ENCODE results near the gene CLDN6. TPM values are rescaled to one million over a fixed set of nuclear protein-coding genes. Genes with fewer than 3 reads are reported as not detected.
A peak's percentile ranks its signal among the peaks of the same experiment; 100 is the strongest.

The CLDN6 gene
- total and polyA plus RNA-seq, 3 donors from 2014 or later = 0.55 to 0.74 (median 0.70) TPM

DNA sequence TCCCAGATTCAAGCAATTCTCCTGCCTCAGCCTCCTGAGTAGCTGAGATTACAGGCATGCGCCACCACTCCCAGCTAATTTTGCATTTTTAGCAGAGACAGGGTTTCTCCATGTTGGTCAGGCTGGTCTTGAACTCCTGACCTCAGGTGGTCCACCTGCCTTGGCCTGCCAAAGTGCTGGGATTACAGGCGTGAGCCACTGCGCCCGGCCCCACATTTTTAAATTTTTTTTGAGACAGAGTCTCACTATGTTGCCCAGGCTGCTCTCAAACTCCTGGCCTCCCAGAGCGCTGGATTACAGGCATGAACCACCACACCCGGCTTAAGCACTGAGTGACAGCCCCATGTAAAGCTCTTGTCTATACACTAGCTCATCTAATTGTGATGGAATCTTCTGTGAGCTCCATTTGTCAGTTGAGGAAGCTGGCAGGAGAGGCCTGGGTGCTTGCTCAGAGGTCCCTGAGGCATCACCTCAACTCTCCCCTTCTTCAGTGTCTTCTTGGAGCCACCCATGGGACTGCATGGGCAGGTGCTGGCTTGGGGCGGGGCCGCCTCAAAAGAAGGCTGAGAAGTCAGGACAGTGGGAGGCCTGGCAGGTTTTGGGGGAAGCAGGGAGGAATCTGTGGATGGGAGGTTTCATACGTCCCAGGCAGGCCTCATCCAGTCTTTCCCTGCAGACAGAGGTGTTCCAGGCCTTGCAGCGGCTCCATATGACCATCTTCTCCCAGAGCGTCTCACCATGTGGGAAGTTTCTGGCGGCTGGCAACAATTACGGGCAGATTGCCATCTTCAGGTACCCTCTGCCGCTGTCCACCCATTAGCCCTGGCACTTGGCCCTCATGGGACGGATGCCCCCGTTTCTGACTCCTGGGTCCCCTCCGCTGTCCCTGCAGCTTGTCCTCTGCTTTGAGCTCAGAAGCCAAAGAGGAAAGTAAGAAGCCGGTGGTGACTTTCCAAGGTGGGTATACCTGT lies 7.3 kb upstream of the CLDN6 start:
- no peak for TF ChIP-seq POLR2A (IDR thresholded peaks at IDR 0.05)
- TF ChIP-seq, protein P1, sequence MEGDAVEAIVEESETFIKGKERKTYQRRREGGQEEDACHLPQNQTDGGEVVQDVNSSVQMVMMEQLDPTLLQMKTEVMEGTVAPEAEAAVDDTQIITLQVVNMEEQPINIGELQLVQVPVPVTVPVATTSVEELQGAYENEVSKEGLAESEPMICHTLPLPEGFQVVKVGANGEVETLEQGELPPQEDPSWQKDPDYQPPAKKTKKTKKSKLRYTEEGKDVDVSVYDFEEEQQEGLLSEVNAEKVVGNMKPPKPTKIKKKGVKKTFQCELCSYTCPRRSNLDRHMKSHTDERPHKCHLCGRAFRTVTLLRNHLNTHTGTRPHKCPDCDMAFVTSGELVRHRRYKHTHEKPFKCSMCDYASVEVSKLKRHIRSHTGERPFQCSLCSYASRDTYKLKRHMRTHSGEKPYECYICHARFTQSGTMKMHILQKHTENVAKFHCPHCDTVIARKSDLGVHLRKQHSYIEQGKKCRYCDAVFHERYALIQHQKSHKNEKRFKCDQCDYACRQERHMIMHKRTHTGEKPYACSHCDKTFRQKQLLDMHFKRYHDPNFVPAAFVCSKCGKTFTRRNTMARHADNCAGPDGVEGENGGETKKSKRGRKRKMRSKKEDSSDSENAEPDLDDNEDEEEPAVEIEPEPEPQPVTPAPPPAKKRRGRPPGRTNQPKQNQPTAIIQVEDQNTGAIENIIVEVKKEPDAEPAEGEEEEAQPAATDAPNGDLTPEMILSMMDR (IDR thresholded peaks at IDR 0.05) = no peak
- peaks cover 28% of the 10 kb centered on the region for H3K4me1 ChIP-seq
- H3K4me3 ChIP-seq = no peak overlapping the region
- no peak for DNase-seq
- intact Hi-C loops (cut with DNase I; ENCODE audit: low total_unique reads) = no loop called here
- 88 to 94% methylated on average over 18 of the region's 18 CpGs for WGBS, 2 donors
- H3K27me3 ChIP-seq = no peaks in the 10 kb centered on the region
- no peaks in the 10 kb centered on the region for H3K36me3 ChIP-seq (ENCODE audit: low read depth, missing control alignments)
- no peak overlapping the region for H3K27ac ChIP-seq
- H3K9me3 ChIP-seq = no peaks in the 10 kb centered on the region

DNA sequence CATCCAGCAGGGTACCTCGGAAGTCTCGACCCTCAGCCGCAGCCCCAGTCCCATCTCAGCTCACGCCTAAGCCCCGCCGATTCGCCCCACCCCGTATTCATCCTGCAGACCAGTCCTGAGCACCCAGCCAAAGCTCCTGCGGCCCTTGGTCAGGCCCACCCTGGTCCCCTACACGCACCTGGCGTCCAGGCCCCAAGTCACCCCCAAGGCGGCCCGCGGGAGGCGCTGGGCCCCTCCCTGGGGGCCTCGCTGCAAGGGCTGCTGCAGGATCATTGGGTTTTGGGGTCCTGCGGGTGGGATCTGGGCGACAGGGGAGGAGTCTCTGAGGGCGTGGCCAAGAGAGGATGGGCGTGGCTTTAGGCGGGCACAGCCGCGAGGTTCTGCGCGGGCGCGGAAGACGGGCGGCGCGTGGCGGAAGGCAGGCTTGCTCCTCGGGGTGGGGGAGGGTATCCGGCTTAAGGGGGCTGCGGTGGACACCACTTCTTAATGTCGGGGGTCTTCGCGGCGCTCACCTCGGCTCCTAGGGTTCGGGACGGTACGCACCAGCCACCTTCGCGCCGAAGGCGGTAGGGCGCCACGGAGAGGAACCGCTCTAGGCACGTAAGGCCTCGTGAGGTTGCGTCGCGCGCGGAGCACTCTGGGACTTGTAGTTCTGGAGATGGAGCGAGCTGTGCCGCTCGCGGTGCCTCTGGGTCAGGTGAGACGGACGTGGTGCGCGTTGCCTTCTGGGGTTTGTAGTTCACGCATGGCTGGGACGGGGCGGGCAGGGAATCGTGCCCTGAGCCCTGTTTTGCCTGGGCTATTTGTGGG lies 5.9 kb upstream of the CLDN6 start, which contains the start of the genes HCFC1R1 and THOC6:
TSS of gene HCFC1R1 (minus strand) at position 274 of the 810 bp plus-strand sequence. CDS start at position 273, 1 bp downstream.
TSS of gene THOC6 (plus strand) at position 367 of the 810 bp plus-strand sequence. CDS start at position 659, 292 bp downstream.
- DNase-seq = peak; percentile 99
- no peaks in the 10 kb centered on the region for H3K36me3 ChIP-seq (ENCODE audit: low read depth, missing control alignments)
- TF ChIP-seq POLR2A (IDR thresholded peaks at IDR 0.05) = no peak
- TF ChIP-seq, protein P1 (IDR thresholded peaks at IDR 0.05) = no peak
- intact Hi-C loops (cut with DNase I; ENCODE audit: low total_unique reads) = no loop called here
- WGBS, 2 donors = 0 to 1% methylated on average over 10 to 69 of the region's 69 CpGs
- H3K4me1 ChIP-seq = peaks cover 35% of the 10 kb centered on the region
- H3K27me3 ChIP-seq = no peaks in the 10 kb centered on the region
- no peaks in the 10 kb centered on the region for H3K9me3 ChIP-seq
- peak within 1 kb of the TSS; percentile 88 to 94 for H3K27ac ChIP-seq
- H3K4me3 ChIP-seq = peak within 1 kb of the TSS; percentile 58 to 79

DNA sequence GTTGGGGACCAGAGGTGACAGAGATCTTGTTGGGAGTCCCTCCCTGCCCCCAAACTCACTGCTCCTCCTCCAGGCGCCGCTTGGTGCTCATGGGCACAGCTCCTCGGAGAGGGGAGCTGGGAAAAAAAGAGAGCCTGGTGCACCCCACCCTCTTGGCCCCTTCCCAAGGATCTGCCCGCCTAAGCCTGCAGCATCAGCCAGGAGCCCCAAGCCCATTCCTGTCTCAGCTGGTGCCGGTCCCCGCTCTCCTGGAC lies 5.4 kb upstream of the CLDN6 start:
- TF ChIP-seq, protein P1 (IDR thresholded peaks at IDR 0.05) = no peak
- no peak for TF ChIP-seq POLR2A (IDR thresholded peaks at IDR 0.05)
- Histone ChIP-seq H3K27me3 (no peaks in the 10 kb centered on the region), H3K36me3 (ENCODE audit: low read depth, missing control alignments) (no peaks in the 10 kb centered on the region), H3K4me1 (peaks cover 35% of the 10 kb centered on the region), H3K4me3 (peak overlapping the region; percentile 58 to 79), H3K27ac (peak overlapping the region; percentile 88 to 94), H3K9me3 (no peaks in the 10 kb centered on the region)
- 0 to 7% methylated on average over 1 to 6 of the region's 6 CpGs for WGBS, 2 donors
- no peak for DNase-seq
- intact Hi-C loops (cut with DNase I; ENCODE audit: low total_unique reads) = no loop called here

DNA sequence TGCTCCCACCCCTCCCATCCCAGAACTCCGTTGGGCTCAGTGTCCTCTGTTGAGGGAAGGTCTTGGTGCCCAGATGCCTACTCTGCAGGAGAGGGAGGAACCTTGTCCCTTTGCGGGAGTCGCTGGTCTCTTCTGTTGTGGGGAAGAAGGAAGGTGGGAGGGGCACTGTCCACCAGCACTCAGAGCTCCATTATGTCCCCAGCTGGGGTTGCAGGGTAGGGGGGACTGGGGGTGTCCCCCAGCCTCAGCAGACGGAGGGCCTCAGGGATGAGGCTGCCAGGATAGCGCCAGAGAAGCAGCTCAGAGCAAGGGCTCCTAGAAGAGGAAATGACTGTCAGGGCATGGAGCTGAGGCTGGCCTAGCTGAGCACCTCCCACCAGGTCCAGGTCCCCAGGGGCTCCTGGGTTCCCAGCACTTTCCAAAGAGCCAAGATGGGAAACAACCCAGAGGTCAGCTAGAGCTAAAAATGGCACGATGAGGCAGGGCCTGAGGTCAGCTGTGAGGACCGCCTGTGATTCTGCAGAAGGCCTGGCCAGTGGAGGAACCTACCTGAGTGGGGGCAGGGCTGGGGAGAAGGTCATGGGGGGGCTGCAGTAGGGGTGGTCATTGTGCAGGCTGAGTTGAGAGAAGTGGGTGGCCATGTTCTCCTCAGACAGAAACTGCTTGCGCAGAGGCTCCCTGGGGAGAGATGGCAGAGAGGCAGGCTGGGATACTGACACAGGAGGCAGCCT lies 4.9 kb upstream of the CLDN6 start:
- no peak for DNase-seq
- no peak for TF ChIP-seq POLR2A (IDR thresholded peaks at IDR 0.05)
- TF ChIP-seq, protein P1 (IDR thresholded peaks at IDR 0.05) = no peak
- peak overlapping the region; percentile 58 to 79 for H3K4me3 ChIP-seq
- H3K27me3 ChIP-seq = no peaks in the 10 kb centered on the region
- H3K36me3 ChIP-seq (ENCODE audit: low read depth, missing control alignments) = no peaks in the 10 kb centered on the region
- WGBS, 2 donors = 14 to 21% methylated on average over 4 to 8 of the region's 8 CpGs
- peaks cover 35% of the 10 kb centered on the region for H3K4me1 ChIP-seq
- peak overlapping the region; percentile 88 to 94 for H3K27ac ChIP-seq
- H3K9me3 ChIP-seq = no peaks in the 10 kb centered on the region
- intact Hi-C loops (cut with DNase I; ENCODE audit: low total_unique reads) = no loop called here

Data from testis (tissue), 3 donors.